K562 (cell line): ENCODE measurements around the gene COL16A1. TPM values are rescaled to one million over a fixed set of nuclear protein-coding genes. Genes with fewer than 3 reads are reported as not detected.

Source experiments
- AFF4 ChIP-seq: sonication (generic); formaldehyde crosslinking; IDR thresholded peaks from 2 replicates; pipeline ENCODE4 v1.8.0; 2023; ENCODE audit warnings: mild to moderate bottlenecking, missing genetic modification reagents
- EGR1 ChIP-seq: fragments of 450-650 bp; conservative IDR thresholded peaks from 2 replicates; pipeline ENCODE4 v1.6.1; 2017; ENCODE audit warnings: mild to moderate bottlenecking
- RB1 ChIP-seq: fragments of 450-650 bp; IDR thresholded peaks from 2 replicates; pipeline ENCODE4 v1.6.1; 2017; ENCODE audit warnings: low read depth, mild to moderate bottlenecking
- RBM34 ChIP-seq: fragments of 200-400 bp; formaldehyde crosslinking; IDR thresholded peaks from 2 replicates; pipeline ENCODE4 v1.6.1; 2018; ENCODE audit warnings: low read length, borderline replicate concordance; ENCODE audit not compliant: insufficient read depth
- SIN3A ChIP-seq, 2 experiments: fragments of 150-350 bp in 1 of 2; IDR thresholded peaks; 2 replicates each; pipeline ENCODE4 v1.6.1; 2011 to 2016; ENCODE audit warnings: borderline replicate concordance in 2 of 2, low read depth in 2 of 2, low read length in 2 of 2, mild to moderate bottlenecking in 2 of 2, moderate library complexity in 2 of 2; ENCODE audit not compliant: control insufficient read depth in 1 of 2
- ZNF318 ChIP-seq, 2 experiments: fragments of 450-650 bp; IDR thresholded peaks; 2 replicates each; pipeline ENCODE4 v1.6.1; 2016; ENCODE audit warnings: mild to moderate bottlenecking in 2 of 2, borderline replicate concordance in 1 of 2, low read depth in 1 of 2, moderate library complexity in 1 of 2
- ZNF431 ChIP-seq: sonication (generic); formaldehyde crosslinking; IDR thresholded peaks from 2 replicates; pipeline ENCODE4 v1.8.0; 2022; ENCODE audit warnings: mild to moderate bottlenecking, missing genetic modification reagents
- polyA plus RNA-seq, 8 experiments: library from polyadenylated mRNA; depleted of rRNA in 4 of 8; stranded (reverse) in 5 of 8; unstranded in 3 of 8; fragments of >200 nt; fragmentation: Nextera tagmentation in 2 of 8; fragmentation: Illumina TruSeq in 1 of 8; extraction: Ambion mirVana in 2 of 8; extraction: Trizol in 1 of 8; gene quantifications; 2 replicates each; pipeline versions ENCODE4 v1.2.1 to v1.2.3, GENCODE V29; 2011 to 2014; ENCODE audit warnings: inconsistent platforms in 1 of 8, missing spikeins in 1 of 8
- total RNA-seq, 7 experiments: library from RNA; depleted of rRNA in 6 of 7; stranded (reverse); fragments of >200 nt in 6 of 7; fragmentation: Illumina TruSeq in 2 of 7; extraction: Trizol in 2 of 7; gene quantifications; 2 replicates each; pipeline versions ENCODE4 v1.2.1 to v1.2.3, GENCODE V29; 2011 to 2021; ENCODE audit warnings: low replicate concordance in 1 of 7

COL16A1 gene
- total and polyA plus RNA-seq, 9 of the 15 experiments (the other 6 are each of a cell fraction or from before 2014, with no cell fraction given): 0.11 to 0.60 (median 0.11) TPM; not detected in 6

- TF ChIP-seq AFF4 (CRISPR knock-in tag) (no peak; the same call in 1 of the 2 replicates), ZNF431 (CRISPR knock-in tag) (peak; percentile 61), SIN3A (IDR thresholded peaks at IDR 0.05; ENCODE audit: borderline replicate concordance in 2 of 2, control insufficient read depth in 1 of 2, low read depth in 2 of 2, low read length in 2 of 2) (no peak), ZNF318 (IDR thresholded peaks at IDR 0.05; ENCODE audit: borderline replicate concordance in 1 of 2, low read depth in 1 of 2) (no peak), EGR1 (no peak), RB1 (no peak), RBM34 (no peak)
Observed at GRCh38 chr1:31723828-31724359, 20.1 kb upstream of the COL16A1 start (continued).
